Ascending aorta (tissue), 2 donors: Measurements from ENCODE around the gene SMURF1. TPM values are rescaled to one million over a fixed set of nuclear protein-coding genes. Genes with fewer than 3 reads are reported as not detected.
A peak's percentile ranks its signal among the peaks of the same experiment; 100 is the strongest.

Experiments used
- DNase-seq, 2 donors: peaks; one replicate each; pipeline ENCODE4 v3.0.0-alpha.2; 2019; ENCODE audit warnings: low spot score in 2 of 2
- H3K27ac ChIP-seq, 2 donors: fragments of 200-600 bp; sonication (generic); one replicate each; pipeline ENCODE4 v1.5.1; 2016 to 2017; ENCODE audit warnings: mild to moderate bottlenecking in 1 of 2
- H3K27me3 ChIP-seq: fragments of 200-600 bp; sonication (generic); one replicate; pipeline ENCODE4 v1.5.1; 2017
- H3K36me3 ChIP-seq, 2 donors: fragments of 200-600 bp; sonication (generic); one replicate each; pipeline ENCODE4 v1.5.1; 2016
- H3K4me1 ChIP-seq, 2 donors: fragments of 200-600 bp; sonication (generic); one replicate each; pipeline ENCODE4 v1.5.1; 2016 to 2017; ENCODE audit warnings: mild to moderate bottlenecking in 1 of 2
- H3K4me3 ChIP-seq, 2 donors: fragments of 200-600 bp; sonication (generic); one replicate each; pipeline ENCODE4 v1.5.1; 2016 to 2017; ENCODE audit warnings: mild to moderate bottlenecking in 1 of 2
- H3K9me3 ChIP-seq, 2 donors: fragments of 200-600 bp; sonication (generic); one replicate each; pipeline ENCODE4 v1.5.1; 2016
- CTCF ChIP-seq, 3 experiments: fragments of 200-600 bp in 2 of 3; fragments of 450-650 bp in 1 of 3; sonication (generic) in 2 of 3; IDR thresholded peaks; one replicate each; pipeline ENCODE4 v1.5.1; 2016 to 2019; ENCODE audit warnings: antibody characterized with exemption in 3 of 3, mild to moderate bottlenecking in 1 of 3, moderate library complexity in 1 of 3
- intact Hi-C: fragments of 100-400 bp; cut with DNase I; formaldehyde crosslinking; loops from one replicate; pipeline ENCODE4 v1.15.1; 2023
- total RNA-seq: library from RNA; depleted of rRNA; stranded (reverse); fragments of >200 nt; gene quantifications from one replicate; pipeline ENCODE4 v1.1.0, GENCODE V29; 2016

The SMURF1 gene
- total RNA-seq, 1 donor from 2014 or later = 26.5 TPM

- H3K4me3 ChIP-seq = peak overlapping the region; percentile 97 to 100
- intact Hi-C loops = no loop called here
- H3K4me1 ChIP-seq = peaks cover 9 to 35% of the 10 kb centered on the region in 2 donors
- no peaks in the 10 kb centered on the region for H3K27me3 ChIP-seq
- H3K9me3 ChIP-seq = no peaks in the 10 kb centered on the region
- H3K27ac ChIP-seq = peak overlapping the region; percentile 99 to 100
- DNase-seq = no peak
- no peaks in the 10 kb centered on the region for H3K36me3 ChIP-seq
- no peak for TF ChIP-seq CTCF (IDR thresholded peaks at IDR 0.05)
Observed at GRCh38 chr7:99141334-99141733, 2.6 kb downstream of the SMURF1 start.

GRCh38 chr7:99140813-99141212 lies 3.1 kb downstream of the SMURF1 start:
- H3K9me3 ChIP-seq = no peaks in the 10 kb centered on the region
- intact Hi-C loops = no loop called here
- no peaks in the 10 kb centered on the region for H3K27me3 ChIP-seq
- no peak for DNase-seq
- peak overlapping the region; percentile 99 to 100 for H3K27ac ChIP-seq
- H3K36me3 ChIP-seq = no peaks in the 10 kb centered on the region
- no peak for TF ChIP-seq CTCF (IDR thresholded peaks at IDR 0.05)
- peak overlapping the region; percentile 1 to 97 for H3K4me3 ChIP-seq
- peaks cover 9 to 40% of the 10 kb centered on the region in 2 donors for H3K4me1 ChIP-seq

GRCh38 chr7:99139036-99139435 lies 4.9 kb downstream of the SMURF1 start:
- Histone ChIP-seq H3K27ac (peak overlapping the region; percentile 61 to 100), H3K4me3 (no peak overlapping the region), H3K36me3 (no peaks in the 10 kb centered on the region), H3K4me1 (peaks cover 12 to 42% of the 10 kb centered on the region in 2 donors), H3K27me3 (no peaks in the 10 kb centered on the region), H3K9me3 (no peaks in the 10 kb centered on the region)
- intact Hi-C loops = no loop called here
- no peak for DNase-seq
- TF ChIP-seq CTCF (IDR thresholded peaks at IDR 0.05) = no peak

- H3K27ac ChIP-seq = peak overlapping the region; percentile 61 to 100
- peak overlapping the region; percentile 15 to 49 for H3K4me3 ChIP-seq
- intact Hi-C loops = no loop called here
- no peak for DNase-seq
- no peaks in the 10 kb centered on the region for H3K9me3 ChIP-seq
- H3K27me3 ChIP-seq = no peaks in the 10 kb centered on the region
- TF ChIP-seq CTCF (IDR thresholded peaks at IDR 0.05) = no peak
- H3K4me1 ChIP-seq = peaks cover 19 to 54% of the 10 kb centered on the region in 2 donors
- H3K36me3 ChIP-seq = no peaks in the 10 kb centered on the region
Observed at GRCh38 chr7:99137411-99138180, 6.3 kb downstream of the SMURF1 start.

- no peak for DNase-seq
- no peaks in the 10 kb centered on the region for H3K9me3 ChIP-seq
- H3K27me3 ChIP-seq = no peaks in the 10 kb centered on the region
- H3K4me3 ChIP-seq = no peak overlapping the region
- H3K27ac ChIP-seq = peak overlapping the region in 1 of 2 donors; percentile 73
- peaks cover 21 to 71% of the 10 kb centered on the region in 2 donors for H3K4me1 ChIP-seq
- TF ChIP-seq CTCF (IDR thresholded peaks at IDR 0.05) = no peak
- intact Hi-C loops = no loop called here
- H3K36me3 ChIP-seq = no peaks in the 10 kb centered on the region
Observed at GRCh38 chr7:99135938-99136337, 8.0 kb downstream of the SMURF1 start.
